ENCODE results near the gene GSN. TPM values are rescaled to one million over a fixed set of nuclear protein-coding genes. Genes with fewer than 3 reads are reported as not detected.

Gene GSN
- total and polyA plus RNA-seq, 9 of the 15 experiments (the other 6 are each of a cell fraction or from before 2014, with no cell fraction given): 0.39 to 16.6 (median 8.2) TPM

DNA sequence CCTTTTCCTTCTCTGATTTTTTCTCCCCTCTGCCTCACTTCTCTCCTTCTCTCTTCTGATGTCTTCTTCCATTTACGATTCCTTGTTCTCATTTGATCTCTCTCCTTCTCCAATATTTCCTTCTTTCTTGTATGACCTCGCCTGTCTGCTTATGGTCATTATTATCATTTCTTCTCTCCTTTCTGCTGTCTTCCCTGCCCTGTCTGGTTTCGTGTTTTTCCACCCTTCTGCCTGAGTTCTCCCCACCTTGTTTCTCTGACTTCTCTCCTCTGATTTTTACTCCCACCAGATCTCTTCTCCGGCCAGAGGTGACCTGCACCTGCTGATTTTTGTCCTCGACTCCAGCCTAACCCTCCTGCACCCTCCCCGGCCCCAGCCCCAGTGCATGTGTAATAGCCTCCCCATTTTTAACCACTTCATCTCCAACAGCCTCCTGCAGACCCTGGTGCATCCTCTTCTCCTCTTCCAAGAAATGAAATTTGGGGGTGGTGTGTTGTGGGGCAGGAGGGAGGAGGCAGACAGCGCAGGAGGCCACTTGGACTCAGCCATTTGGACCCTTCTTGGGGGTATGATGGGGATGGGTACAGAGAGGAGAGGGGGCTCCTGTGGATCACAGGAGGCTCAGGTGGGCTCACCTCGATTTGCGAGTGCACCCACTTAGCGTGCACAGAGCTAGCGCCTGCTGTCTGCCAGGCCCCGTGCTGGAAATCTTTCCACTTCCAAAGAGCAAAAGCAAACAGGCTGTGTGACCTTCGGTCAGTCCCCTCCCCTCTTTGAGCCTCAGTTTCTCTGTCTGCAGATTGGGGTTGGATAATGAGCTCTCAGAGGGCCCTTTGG lies 32.5 kb downstream of the GSN start:
- Histone ChIP-seq H3K4me1 (replicated peaks in 1 of 2; ENCODE audit: control insufficient read depth in 2 of 2, insufficient read depth in 2 of 2, low read length in 2 of 2) (peaks cover 6 to 23% of the 10 kb centered on the region in 2 experiments; a peak in 4 of 5 replicates), H3K4me3 (no peak overlapping the region), H3K9me3 (replicated peaks; ENCODE audit: control insufficient read depth, insufficient read depth, low read depth, low read length) (no peaks in the 10 kb centered on the region), H3K4me2 (ENCODE audit: insufficient read depth, low read length) (no peak overlapping the region), H2AFZ (ENCODE audit: low read depth, low read length) (no peak overlapping the region), H3K9ac (ENCODE audit: insufficient read depth in 1 of 2, low read depth in 2 of 2, low read length in 2 of 2) (no peak overlapping the region), H3K79me2 (ENCODE audit: control insufficient read depth, insufficient read depth, low read length) (no peaks in the 10 kb centered on the region), H3K9me1 (ENCODE audit: control insufficient read depth, insufficient read depth, low read length) (no peaks in the 10 kb centered on the region), H3K27ac (ENCODE audit: extremely low read depth, low read depth, low read length) (no peak overlapping the region), H3K27me3 (ENCODE audit: control insufficient read depth in 2 of 2, insufficient read depth in 2 of 2, low read length in 2 of 2) (no peaks in the 10 kb centered on the region), H4K20me1 (replicated peaks; ENCODE audit: control insufficient read depth, insufficient read depth, low read length) (no peaks in the 10 kb centered on the region), H3K36me3 (ENCODE audit: control insufficient read depth, insufficient read depth, low read length) (no peaks in the 10 kb centered on the region)
- BruUV-seq (replicated peaks): no TSS peak
- FAIRE-seq (no peak), ATAC-seq (no peak), DNase-seq (ENCODE audit: extremely low read depth in 1 of 4, low spot score in 3 of 4) (no peak)
- in situ Hi-C loops (cut with MboI) (no loop called here), intact Hi-C loops (cut with micrococcal nuclease) (no loop called here)
- ChIA-PET CTCF (ENCODE audit: low intra/inter-chr PET ratio) (no interaction called here), POLR2A (interaction anchor here (0.5 kb wide), 1 partner anchor 9 kb away, joined by 3 read pairs; no protein-coding TSS in a partner anchor)
- 42% methylated on average over 9 of the region's 13 CpGs for WGBS (ENCODE audit: insufficient coverage, low coverage, missing lambda C conversion rate)
- TF ChIP-seq HDAC3 (IDR thresholded peaks at IDR 0.05; ENCODE audit: borderline replicate concordance, partially characterized antibody) (no peak), TEAD2 (tag; IDR thresholded peaks at IDR 0.05) (no peak), ZNF384 (IDR thresholded peaks at IDR 0.05; ENCODE audit: low read depth, low read length) (no peak), NR2F6 (CRISPR knock-in tag; IDR thresholded peaks at IDR 0.05) (no peak), CBFA2T3 (IDR thresholded peaks at IDR 0.05) (no peak), U2AF2 (optimal IDR thresholded peaks at IDR 0.05; ENCODE audit: low read depth, low read length) (no peak), SMARCA4 (IDR thresholded peaks at IDR 0.05) (no peak), YY1 (IDR thresholded peaks at IDR 0.05; ENCODE audit: borderline replicate concordance in 1 of 3, control insufficient read depth in 1 of 3, extremely low read depth in 1 of 3, insufficient read depth in 3 of 3, insufficient read length in 1 of 3, insufficient replicate concordance in 2 of 3, low read depth in 1 of 3, low read length in 2 of 3) (no peak), BRCA1 (IDR thresholded peaks at IDR 0.05) (no peak), BRCA1 (CRISPR knock-in tag; IDR thresholded peaks at IDR 0.05) (no peak), PHB (CRISPR knock-in tag; IDR thresholded peaks at IDR 0.05) (no peak), SMAD3 (CRISPR knock-in tag; conservative IDR thresholded peaks at IDR 0.05) (no peak), ZNF444 (CRISPR knock-in tag; IDR thresholded peaks at IDR 0.05) (no peak), XRCC5 (IDR thresholded peaks at IDR 0.05; ENCODE audit: low read depth, low read length) (no peak)
- TF ChIP-seq, protein P1, sequence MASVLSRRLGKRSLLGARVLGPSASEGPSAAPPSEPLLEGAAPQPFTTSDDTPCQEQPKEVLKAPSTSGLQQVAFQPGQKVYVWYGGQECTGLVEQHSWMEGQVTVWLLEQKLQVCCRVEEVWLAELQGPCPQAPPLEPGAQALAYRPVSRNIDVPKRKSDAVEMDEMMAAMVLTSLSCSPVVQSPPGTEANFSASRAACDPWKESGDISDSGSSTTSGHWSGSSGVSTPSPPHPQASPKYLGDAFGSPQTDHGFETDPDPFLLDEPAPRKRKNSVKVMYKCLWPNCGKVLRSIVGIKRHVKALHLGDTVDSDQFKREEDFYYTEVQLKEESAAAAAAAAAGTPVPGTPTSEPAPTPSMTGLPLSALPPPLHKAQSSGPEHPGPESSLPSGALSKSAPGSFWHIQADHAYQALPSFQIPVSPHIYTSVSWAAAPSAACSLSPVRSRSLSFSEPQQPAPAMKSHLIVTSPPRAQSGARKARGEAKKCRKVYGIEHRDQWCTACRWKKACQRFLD (CRISPR knock-in tag; IDR thresholded peaks at IDR 0.05): no peak
- TF ChIP-seq, protein P2, sequence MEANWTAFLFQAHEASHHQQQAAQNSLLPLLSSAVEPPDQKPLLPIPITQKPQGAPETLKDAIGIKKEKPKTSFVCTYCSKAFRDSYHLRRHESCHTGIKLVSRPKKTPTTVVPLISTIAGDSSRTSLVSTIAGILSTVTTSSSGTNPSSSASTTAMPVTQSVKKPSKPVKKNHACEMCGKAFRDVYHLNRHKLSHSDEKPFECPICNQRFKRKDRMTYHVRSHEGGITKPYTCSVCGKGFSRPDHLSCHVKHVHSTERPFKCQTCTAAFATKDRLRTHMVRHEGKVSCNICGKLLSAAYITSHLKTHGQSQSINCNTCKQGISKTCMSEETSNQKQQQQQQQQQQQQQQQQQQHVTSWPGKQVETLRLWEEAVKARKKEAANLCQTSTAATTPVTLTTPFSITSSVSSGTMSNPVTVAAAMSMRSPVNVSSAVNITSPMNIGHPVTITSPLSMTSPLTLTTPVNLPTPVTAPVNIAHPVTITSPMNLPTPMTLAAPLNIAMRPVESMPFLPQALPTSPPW (CRISPR knock-in tag; IDR thresholded peaks at IDR 0.05): no peak

Data from K562 (cell line).